DMS79 treated with DMSO at 0.1 percent for 48 hours (cell line): ENCODE results near the gene BRSK2.
"Not testable (repeated sequence)": the region's sequence is repeated elsewhere in the genome, so short reads cannot be mapped to it uniquely, and the experiment has no call there.

ENCODE experiments used
- DNase-seq: peaks from one replicate; lab custom pipeline; 2025; lab: John Stamatoyannopoulos, UW

BRSK2 gene

GRCh38 chr11:1500466-1501420 lies 111.0 kb downstream of the BRSK2 start:
- no peak for DNase-seq

- no peak for DNase-seq
These were observed 111.9 kb downstream of the BRSK2 start for GRCh38 chr11:1501421-1502167.

- DNase-seq: no peak
These were observed 112.6 kb downstream of the BRSK2 start for GRCh38 chr11:1502168-1502953.

GRCh38 chr11:1502954-1503707 lies 113.4 kb downstream of the BRSK2 start:
- no peak for DNase-seq

- no peak for DNase-seq
These were observed 114.0 kb downstream of the BRSK2 start for GRCh38 chr11:1503708-1504104.

- no peak for DNase-seq
These were observed 114.4 kb downstream of the BRSK2 start for GRCh38 chr11:1504138-1504537.

- DNase-seq: no peak
These were observed 115.0 kb downstream of the BRSK2 start for GRCh38 chr11:1504581-1505290.

- DNase-seq: no peak
These were observed 115.7 kb downstream of the BRSK2 start for GRCh38 chr11:1505480-1505879.

GRCh38 chr11:1506981-1507380 lies 117.2 kb downstream of the BRSK2 start:
- DNase-seq: no peak

- no peak for DNase-seq
These were observed 117.8 kb downstream of the BRSK2 start for GRCh38 chr11:1507381-1508140.

GRCh38 chr11:1508491-1508891 lies 118.8 kb downstream of the BRSK2 start:
- DNase-seq: no peak

GRCh38 chr11:1508986-1509385 lies 119.3 kb downstream of the BRSK2 start:
- no peak for DNase-seq

- no peak for DNase-seq
These were observed 120.0 kb downstream of the BRSK2 start for GRCh38 chr11:1509626-1510255.

- DNase-seq: not testable (repeated sequence)
These were observed 120.6 kb downstream of the BRSK2 start for GRCh38 chr11:1510351-1510750.

GRCh38 chr11:1510928-1511327 lies 121.2 kb downstream of the BRSK2 start:
- no peak for DNase-seq

GRCh38 chr11:1511937-1512496 lies 122.3 kb downstream of the BRSK2 start:
- DNase-seq: no peak
